IMR-90 (cell line): ENCODE data around the gene PTGES2.

ENCODE experiments used
- BHLHE40 ChIP-seq: fragments of 150-350 bp; IDR thresholded peaks from 2 replicates; pipeline ENCODE4 v1.6.1; 2016; ENCODE audit warnings: mild to moderate bottlenecking, low read depth, low read length
- CEBPB ChIP-seq: IDR thresholded peaks from 2 replicates; pipeline ENCODE4 v1.6.1; 2012; ENCODE audit warnings: low read depth, low read length, improper control_type of control experiment
- CTCF ChIP-seq: conservative IDR thresholded peaks from 2 replicates; pipeline ENCODE4 v1.5.1; 2012; ENCODE audit warnings: mild to moderate bottlenecking, low read depth, low read length, improper control_type of control experiment
- FOS ChIP-seq: fragments of 150-350 bp; IDR thresholded peaks from 2 replicates; pipeline ENCODE4 v1.6.1; 2016; ENCODE audit warnings: low read depth, low read length
- MAFK ChIP-seq: IDR thresholded peaks from 2 replicates; pipeline ENCODE4 v1.6.1; 2012; ENCODE audit warnings: low read depth, low read length, improper control_type of control experiment
- MAZ ChIP-seq: IDR thresholded peaks from 2 replicates; pipeline ENCODE4 v1.6.1; 2012; ENCODE audit warnings: low read depth, mild to moderate bottlenecking, low read length, improper control_type of control experiment, moderate library complexity, borderline replicate concordance
- POLR2A ChIP-seq: IDR thresholded peaks from 2 replicates; pipeline ENCODE4 v1.6.1; 2012; ENCODE audit warnings: mild to moderate bottlenecking, low read depth, low read length
- RCOR1 ChIP-seq: IDR thresholded peaks from 2 replicates; pipeline ENCODE4 v1.6.1; 2012; ENCODE audit warnings: mild to moderate bottlenecking, low read length, improper control_type of control experiment; ENCODE audit not compliant: insufficient replicate concordance
- RFX5 ChIP-seq: IDR thresholded peaks from 2 replicates; pipeline ENCODE4 v1.8.0; 2012; ENCODE audit warnings: low read depth, mild to moderate bottlenecking, low read length, moderate library complexity

DNA sequence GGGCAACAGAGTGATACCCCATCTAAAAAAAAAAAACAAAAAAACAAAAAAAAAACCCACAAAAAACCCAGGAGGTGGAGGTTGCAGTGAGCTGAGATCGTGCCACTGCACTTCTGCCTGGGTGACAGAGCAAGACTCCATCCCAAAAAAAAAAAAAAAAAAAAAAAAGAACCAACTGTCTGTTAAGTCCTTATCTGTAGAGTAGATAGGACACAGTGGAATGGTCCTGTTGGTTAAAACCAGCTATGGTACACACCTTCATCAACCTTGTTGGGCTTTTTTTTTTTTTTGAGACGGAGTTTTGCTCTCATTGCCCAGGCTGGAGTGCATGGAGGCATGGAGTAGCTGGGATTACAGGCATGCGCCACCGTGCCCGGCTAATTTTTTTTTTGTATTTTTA is 47.3 kb downstream of the PTGES2 start:
- TF ChIP-seq MAFK = no peak
- TF ChIP-seq CTCF = no peak
- no peak for TF ChIP-seq CEBPB
- TF ChIP-seq POLR2A = no peak
- TF ChIP-seq RFX5 = no peak
- TF ChIP-seq BHLHE40 = no peak
- no peak for TF ChIP-seq RCOR1
- TF ChIP-seq MAZ = no peak
- no peak for TF ChIP-seq FOS
